ENCODE results near the gene CLCN7. TPM values are rescaled to one million over a fixed set of nuclear protein-coding genes. Genes with fewer than 3 reads are reported as not detected.

Gene CLCN7, protein sequence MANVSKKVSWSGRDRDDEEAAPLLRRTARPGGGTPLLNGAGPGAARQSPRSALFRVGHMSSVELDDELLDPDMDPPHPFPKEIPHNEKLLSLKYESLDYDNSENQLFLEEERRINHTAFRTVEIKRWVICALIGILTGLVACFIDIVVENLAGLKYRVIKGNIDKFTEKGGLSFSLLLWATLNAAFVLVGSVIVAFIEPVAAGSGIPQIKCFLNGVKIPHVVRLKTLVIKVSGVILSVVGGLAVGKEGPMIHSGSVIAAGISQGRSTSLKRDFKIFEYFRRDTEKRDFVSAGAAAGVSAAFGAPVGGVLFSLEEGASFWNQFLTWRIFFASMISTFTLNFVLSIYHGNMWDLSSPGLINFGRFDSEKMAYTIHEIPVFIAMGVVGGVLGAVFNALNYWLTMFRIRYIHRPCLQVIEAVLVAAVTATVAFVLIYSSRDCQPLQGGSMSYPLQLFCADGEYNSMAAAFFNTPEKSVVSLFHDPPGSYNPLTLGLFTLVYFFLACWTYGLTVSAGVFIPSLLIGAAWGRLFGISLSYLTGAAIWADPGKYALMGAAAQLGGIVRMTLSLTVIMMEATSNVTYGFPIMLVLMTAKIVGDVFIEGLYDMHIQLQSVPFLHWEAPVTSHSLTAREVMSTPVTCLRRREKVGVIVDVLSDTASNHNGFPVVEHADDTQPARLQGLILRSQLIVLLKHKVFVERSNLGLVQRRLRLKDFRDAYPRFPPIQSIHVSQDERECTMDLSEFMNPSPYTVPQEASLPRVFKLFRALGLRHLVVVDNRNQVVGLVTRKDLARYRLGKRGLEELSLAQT
- total RNA-seq (2014; rRNA removed; shearing (Covaris generic)), result 16.0 and 21.0 TPM in 2 replicates

DNA sequence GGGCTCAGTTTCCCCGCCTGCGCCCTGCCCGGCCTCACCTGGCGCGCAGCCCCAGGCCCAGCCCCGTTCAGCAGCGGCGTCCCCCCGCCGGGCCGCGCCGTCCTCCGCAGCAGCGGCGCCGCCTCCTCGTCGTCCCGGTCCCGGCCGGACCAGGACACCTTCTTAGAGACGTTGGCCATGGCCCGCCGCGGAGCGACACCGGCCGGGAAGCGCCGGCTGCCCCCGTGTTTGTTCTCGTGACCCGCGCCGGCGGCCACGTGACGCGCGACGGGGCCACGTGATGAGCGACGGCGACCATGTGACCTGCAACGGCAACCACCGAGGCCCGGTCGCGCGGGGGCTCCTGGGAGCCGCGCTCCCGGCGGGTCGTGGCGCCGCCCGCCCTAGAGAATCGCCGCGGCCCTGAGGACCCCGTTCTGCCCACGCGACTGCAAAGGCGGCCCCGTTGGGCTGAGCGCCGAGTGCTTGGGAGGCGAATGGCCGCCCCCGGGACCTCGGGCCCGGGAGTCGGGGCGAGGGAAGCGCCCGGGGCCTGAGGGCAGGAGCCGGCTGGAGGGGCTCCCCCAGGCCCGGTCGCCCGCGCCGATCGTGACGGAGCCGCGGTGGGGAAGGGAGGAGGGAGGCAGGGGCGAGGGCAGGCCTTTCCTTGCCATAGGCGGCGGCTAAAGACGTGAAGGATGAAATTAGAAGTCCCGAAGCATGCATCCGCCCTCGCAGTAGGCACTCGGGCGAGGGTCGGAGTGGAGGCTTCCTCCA lies at the start of gene CLCN7:
Gene CLCN7 (minus strand): TSS at position 233 of the 756 bp plus-strand sequence. CDS start 54 bp downstream, at position 179.
- DNase-seq (ENCODE audit: low spot score), result peak; percentile 75

DNA sequence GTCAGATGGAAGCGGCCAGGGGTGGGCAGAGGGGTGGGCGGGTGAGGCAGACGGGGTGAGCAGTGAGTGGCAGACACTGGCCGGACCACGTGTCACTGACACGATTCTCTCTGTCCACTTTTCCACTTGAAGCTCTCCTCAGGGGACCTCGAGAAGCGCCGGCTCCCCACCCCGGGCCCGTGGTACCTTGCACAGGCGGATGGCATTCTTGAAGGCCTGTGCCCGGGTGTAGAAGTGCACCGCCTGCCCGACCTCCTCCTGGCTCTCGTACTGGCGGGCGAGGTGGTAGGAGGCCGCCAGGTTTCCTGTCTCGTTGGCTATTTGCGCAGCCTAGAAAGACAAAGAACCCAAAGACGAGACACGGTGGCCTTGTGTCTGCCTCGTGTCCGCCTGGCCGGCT lies 49.5 kb upstream of the CLCN7 start:
- DNase-seq (ENCODE audit: low spot score), result no peak

DNA sequence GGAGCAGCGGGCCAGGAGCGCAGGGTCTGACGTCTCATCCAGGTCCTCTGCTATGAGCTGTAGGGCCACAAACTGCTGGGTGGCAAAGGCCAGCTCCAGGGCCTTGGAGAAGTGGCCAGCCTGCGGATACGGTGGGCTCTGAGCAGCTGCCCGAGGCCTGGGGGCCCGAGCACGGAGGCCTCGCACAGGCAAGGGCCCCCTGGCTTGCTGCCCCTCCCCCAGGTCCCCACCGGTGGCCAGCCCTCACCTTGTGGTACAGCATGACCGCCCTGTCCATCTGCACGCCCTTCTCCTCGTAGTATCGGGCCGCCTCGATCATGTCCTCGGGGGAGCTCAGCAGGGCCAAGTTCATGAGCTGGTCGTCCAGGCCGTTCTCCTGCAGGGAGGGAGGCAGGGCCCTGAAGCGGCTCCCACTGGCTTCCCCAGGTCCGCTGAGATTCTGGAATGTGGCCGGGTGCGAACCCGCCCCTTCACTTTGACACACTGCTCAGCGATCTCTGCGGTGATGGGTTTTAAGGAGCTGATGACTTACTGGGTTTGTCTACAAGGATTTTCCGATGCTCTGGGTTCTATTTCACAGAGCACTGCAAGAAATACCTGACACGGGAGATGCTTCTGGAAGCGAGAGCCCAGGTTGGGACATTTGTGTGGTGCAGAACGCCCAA lies 48.9 kb upstream of the CLCN7 start:
- no peak for DNase-seq (ENCODE audit: low spot score)

DNA sequence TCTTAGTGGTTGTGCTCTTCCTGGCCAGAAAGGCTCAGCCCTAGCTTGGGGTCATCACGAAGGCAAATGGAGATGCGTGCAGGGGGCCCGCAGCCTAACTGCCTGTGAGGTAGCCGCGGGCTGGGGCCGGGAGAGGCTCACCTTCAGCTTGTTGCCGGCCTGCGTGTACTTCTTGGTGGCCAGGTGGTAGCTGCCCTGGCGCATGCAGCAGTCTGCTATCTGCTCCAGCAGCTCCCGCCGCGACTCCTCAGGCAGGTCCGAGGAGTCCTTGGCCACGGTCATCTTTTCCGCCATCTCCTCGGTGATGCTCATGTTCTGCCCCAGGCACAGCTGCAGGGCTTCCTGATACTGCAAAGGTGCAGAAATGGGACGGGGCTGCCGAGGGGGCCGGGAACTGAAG lies 45.6 kb upstream of the CLCN7 start:
- DNase-seq (ENCODE audit: low spot score), result no peak

DNA sequence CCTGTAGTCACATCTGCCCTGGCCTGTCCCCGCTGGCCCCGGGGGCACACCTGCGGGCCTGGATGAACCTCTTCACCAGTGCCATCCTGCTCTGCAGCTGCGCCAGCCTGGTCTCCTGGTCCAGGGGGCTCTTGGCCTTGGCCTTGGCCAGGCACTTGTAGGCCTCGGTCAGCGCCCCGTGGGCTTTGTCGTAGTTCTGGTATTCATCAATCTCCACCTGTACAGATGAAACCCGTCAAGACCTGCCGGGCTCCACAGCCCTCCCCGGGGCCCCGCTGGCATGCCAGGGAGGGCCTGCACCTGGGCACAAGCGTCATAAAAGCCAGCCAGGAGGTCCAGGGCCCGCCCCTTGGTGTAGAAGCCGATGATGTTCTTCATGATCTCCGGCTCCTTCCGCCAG lies 45.0 kb upstream of the CLCN7 start:
- no peak for DNase-seq (ENCODE audit: low spot score)

DNA sequence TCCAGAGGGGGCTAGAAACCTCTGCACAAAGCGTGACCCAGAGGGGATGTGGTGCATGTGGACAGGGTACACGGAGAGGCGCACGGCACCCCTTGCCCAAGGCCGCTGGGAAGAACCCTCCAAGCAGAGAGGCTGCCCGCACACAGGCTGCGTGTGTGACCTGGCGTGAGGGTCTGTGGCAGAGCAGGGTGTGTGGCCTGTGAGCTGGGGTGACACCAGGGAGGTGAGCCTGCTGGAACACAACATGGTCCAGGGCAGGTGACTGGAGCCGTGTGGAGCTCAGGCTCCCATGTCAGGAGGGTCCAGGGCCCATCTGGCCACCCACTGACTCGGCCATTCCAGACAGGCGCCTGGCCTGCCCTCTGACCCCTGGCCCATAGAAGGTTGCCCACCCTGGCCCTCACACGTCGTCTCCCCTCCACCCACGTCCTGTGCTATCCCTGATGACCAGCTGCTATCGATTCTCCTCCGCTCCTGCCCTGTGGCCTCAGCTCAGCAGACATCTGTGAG lies 43.9 kb upstream of the CLCN7 start:
- no peak for DNase-seq (ENCODE audit: low spot score)

DNA sequence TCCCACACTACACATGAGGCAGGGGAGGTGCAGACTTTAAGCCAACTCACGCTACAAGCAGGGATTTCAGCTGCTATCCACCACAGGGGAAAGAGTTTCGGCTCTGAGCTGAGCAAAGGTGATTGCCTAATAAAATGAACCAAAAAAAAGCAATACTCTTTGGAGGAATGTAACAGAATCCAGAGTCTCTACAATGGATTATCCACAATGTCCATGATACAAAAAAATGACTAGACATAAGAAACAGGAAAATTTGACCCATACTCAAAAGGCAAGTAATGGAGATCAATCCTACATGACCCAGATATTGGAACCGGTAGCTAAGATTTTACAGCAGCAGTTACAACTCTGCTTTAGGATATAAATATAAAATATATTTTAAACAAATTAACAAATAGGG lies 39.7 kb upstream of the CLCN7 start:
- DNase-seq (ENCODE audit: low spot score), result no peak

DNA sequence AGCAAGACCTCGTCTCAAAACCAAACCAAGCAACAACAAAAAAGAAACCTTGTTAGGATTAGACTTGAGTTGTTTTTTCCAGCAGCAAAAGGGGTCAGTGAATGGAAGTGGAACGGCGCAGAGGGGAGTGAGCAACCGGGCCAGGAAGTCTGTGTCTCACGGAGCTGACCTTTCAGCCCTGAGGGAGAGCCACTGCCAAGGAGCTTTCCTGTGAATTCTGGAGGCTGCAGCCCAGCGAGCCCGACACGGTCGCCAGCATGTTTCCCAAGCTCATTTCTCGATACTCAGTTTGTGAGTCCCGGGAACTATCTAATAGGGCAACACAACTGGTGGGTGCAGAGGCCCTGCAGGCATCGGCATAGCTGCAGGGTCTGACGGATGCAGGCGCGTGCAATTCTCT lies 37.9 kb upstream of the CLCN7 start:
- DNase-seq (ENCODE audit: low spot score), result no peak

DNA sequence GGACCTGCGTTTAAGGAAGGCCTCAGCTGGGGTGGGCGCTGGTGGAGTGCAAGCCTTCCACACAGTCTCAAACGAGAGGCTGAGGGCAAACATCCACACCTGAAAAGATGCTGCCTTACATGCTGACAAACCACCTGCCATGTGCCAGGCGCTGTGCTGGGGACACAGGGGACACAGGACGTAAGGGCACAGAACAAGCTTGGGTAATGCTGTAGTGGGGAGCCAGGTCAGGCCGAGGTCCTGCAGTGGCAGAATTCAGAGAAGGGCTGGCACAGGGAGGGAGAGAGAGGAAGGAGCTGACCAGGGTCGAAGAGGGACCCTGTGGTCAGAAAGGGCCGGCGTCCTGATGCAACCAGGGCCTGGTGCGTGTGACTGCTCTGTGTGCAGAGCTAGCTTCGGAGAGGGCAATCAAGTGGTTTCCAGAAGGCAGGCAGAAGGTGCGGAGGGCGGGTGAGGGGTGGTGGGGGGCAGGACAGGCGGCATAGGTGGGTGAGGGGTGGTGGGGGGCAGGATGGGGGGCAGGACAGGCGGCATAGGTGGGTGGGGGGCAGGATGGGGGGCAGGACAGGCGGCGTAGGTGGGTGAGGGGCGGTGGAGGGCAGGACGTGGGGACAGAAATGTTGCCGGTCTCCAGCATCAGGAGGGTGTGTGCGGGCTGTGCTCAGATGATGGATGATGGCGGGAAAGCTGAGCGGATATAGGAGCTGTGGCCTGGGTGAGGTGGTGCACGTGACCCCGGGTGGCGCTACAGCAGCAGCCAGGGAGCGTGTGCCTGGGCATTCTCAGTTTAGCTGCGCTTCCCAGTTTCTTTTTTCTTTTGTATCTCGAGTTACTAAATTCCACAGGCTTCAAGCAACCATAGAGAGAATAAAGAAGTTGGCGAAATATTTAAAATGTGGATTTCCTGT lies 37.1 kb upstream of the CLCN7 start:
- DNase-seq (ENCODE audit: low spot score), result no peak

DNA sequence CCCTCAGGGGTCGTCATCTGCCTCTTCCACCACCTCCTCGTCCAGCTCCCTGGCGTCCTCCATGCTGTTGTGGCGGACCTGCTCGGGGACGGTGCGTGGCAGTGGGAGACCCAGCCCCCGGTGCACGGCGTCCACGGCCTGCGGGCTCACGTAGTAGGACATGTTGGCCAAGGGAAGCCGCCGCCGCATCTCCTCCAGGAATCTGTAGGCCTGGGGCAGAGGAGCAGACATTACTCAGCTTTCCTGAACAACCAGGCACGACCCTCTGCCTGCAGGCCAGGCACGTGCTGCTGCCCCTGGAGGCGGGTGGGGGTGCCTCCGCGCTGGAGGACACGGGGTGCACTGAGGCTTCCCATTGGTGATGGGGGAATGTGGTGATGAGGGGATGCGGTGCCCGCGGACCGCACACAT lies 36.1 kb upstream of the CLCN7 start:
- DNase-seq (ENCODE audit: low spot score), result no peak

DNA sequence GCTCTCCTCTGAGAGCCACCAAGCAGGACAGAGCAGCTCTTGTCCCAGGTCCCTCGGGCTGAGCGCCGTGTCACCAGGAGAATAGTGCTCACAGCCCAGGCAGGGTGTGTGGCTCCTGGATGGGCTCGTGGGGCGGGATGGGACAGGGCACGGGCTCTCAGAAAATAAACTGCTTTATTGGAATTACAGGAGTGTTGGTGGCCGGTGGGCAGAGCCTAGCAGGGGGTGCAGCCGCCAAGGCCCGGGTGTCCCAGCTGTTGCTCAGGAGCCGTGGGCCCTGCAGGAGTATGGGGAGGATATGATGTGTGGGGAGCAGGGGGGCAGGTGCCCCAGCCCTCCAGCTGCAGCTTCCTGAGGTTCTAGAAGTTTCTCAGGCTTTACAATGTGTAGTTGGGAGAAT lies 35.4 kb upstream of the CLCN7 start:
- DNase-seq (ENCODE audit: low spot score), result no peak

DNA sequence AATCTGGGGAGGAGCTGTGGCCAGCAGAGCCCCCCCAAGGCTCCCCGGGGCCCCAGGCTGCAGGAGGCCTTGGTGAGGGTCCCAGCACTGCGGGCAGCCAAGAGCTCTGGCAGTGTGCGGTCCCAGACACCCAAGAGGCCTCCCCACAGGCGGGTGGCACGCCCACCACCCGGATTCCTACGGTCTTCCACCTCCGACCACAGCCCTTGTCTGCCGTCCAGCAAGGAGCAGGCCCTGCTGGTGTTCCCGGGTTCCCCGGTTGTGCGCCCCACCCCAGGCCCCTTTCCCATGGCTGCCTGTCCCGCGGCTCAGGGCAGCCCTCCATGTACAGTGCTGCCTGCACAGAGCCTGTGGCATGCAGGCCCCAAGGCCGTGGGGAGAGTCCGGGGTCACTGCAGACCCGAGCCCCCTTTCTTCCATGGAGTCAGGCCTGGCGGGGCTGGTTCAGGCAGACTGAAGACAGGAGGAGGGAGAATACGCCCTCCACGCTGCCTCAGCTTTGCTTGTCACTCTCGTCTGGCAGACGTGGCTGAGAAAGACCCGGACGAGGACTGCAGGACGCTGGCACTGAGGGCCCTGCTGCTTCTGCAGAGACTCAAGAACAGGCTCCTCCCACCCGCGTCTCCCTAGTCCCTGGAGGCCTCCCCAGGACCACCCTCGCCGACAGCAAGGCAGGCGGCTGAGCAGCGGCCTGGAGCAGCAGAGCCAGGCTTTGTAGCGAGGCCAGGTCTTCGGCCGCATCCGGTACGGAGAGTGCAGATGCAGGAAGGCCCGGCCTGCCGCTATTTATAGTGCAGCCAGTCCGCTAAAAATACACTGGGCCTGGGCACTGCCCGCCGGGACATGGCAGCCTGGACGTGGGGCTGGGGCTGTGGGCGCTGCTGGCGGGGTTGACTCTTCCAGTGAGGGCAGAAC lies 34.7 kb upstream of the CLCN7 start:
- DNase-seq (ENCODE audit: low spot score), result no peak

DNA sequence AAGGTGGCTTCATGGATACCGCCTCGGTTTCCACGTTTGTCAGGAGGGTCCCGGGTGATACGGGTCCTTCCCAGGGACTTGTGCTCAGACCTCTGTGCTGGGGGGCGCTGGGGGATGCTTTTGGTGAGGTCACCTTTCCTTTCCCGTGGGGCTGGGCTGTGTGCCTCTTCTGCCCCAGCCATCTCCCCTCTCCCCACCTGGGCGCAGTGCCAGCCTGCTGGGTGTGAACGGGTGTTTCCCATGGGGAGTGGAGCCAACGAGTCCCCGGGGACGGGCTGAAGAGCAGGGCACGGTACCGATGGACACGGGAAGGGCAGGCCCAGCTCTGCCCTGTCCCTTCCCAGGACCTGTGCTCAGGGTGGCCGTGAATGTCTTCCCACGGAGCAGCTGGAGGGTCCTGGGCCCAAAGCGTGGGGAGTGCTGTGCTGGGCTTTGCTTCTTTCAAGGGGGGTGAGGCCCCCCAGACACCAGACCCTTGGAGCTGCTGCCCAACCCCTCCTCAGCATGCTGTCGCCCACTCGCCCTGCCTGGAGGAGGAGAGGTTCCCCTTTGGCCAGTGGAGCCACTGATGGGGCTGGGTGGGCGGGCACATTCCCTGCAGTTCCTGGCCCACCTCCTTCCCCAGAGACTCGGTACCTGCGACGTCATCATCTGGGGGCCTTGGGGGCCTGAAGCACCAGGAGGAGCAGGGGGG lies 33.8 kb upstream of the CLCN7 start:
- no peak for DNase-seq (ENCODE audit: low spot score)

DNA sequence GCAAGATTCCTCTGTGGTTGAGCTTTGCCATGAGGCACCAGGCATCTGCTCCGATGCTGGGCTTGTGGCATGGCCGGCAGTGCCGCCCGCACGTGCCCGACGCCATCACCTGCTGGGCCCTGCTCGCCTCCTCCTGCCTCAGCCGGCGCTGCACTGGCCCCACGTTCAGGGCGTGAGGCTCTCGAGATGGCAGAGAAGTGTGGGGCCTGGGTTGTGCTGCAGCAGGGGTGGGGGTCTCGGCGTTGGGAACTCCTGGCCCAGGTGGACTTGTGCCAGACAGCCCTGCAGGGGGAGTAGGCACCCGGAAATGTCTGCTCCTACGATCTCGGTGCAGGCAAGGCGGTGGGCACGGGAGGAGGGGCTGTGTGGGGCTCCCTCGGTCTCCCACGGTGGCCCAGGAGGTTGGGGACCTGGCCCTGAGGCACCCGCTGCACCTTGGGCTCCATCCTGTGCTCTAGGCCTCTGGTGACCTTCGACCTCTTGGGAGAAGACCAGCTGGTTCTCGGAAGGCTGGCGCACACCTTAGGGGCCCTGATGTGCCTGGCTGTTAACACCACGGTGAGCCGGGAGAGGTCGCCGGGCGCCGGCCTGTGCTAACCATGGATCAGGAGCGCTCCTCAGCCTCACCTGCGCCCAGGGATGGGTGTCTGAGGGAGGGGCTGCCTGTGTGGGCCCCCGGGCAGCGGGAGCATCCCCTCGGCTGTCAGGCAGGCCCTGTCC lies 31.8 kb upstream of the CLCN7 start:
- no peak for DNase-seq (ENCODE audit: low spot score)

DNA sequence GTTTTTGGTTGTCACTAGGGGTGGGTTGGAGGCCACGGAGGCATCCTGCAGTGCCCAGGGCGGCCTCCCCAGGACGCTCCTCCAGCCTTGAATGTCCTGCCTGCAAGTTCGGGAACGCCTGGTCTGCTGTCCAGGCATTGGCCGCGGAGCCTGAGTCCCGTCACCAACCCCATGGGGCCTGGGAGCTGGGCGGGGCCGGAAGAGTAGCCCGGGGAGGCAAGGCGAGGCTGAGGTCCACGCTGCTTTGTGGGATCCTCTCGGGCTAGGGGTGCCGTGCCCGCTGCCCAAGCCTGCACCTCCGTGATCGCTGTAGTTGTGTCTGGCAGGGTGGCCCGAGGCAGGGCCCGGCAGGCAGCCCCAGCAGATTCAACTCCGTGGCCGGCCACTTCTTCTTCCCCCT lies 31.1 kb upstream of the CLCN7 start:
- DNase-seq (ENCODE audit: low spot score), result no peak

DNA sequence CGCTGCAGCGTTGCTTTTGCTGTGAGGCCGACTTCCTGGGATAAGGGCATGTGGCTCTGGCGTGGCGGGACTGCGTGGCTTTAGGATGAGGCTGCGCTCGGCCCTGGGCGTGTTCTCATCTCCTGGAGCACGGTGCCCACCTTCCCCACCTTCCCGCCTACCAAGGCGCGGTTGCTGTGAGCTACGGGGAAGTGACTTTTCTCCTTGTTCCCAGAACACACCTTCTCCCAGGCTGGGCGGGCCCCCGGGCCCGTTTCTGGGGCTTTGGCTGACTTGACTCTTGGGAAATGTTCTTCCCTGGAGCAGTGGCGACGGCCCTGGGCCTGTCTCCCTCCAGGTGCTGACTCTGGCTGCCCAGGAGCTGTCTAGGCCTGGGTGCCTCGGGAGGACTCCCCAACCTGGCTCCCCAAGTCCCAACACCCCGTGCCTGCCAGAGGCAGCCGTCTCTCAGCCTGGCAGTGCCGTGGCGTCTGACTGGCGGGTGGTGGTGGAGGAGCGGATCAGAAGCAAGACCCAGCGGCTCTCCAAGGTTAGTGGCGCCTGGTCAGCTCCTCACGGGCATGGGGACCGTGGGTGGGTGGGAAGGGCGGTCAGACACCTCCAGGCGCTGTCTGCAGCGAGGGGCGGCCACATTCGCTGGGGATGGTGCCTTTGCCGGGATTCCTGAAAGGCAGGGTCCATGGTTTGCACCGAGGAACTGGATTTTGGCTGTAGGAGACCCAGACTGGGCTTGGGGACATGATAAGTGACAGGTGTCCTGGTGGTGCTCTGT lies 30.4 kb upstream of the CLCN7 start:
- no peak for DNase-seq (ENCODE audit: low spot score)
